ENCODE results near the gene KIF6.
A peak's percentile ranks its signal among the peaks of the same experiment; 100 is the strongest.

Gene KIF6

DNA sequence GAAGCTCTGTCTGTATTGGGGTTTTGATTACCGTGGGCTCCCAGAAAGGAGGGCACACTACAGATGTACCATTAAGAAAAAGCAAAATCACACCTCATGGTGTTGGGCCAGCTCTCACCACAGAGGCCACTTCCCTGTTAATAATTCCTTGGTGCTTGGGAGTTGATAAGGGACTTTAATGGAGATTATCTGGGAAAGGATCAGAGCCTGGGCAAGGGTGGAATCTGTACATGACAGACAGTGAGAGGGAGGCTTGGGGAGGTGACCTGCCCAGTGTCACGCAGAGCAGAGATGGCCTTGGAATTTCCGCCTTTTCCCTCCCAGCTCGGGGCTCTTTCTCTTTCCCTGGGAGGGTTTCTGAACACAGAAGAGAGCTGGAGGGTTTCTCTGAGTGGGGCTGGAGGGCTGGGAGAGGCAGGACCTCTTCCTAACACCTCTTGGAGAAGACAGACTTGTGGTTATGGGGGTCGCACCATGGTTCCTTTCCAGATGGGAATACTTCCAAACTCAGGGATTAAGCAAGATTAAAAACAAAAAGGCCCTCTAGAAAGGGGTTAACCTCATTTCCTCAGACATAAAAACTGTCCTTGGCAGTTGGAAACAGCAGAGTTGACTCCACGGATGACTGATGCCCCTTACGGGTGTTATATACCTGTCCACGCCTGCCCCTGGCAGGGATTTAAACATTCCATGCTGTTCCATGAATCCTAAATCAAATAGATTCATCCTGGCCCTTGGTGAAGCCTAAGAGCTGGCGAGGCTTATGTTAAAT is 385.9 kb downstream of the KIF6 start:
- no peak for DNase-seq

DNA sequence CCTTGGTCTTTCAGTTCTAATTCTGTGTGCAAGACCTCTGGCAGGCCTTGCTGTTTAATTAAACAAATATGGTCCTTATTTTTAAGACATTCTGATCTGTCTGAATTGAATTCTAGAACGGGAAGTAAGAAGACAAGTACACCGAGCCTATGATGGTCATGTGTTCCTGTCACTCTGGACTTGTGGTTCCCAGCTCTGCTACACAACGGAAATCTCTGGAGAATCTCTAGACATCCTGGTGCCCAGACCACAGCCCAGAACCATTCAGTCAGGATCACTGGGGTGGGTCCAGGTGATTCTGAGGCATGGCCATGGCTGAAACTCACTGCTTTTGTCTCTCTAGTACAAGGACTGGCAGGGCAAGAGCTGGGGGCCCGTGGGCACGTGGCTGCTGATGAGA is 386.8 kb downstream of the KIF6 start:
- DNase-seq = no peak

GRCh38 chr6:39335780-39336545 is 389.2 kb downstream of the KIF6 start:
- no peak for DNase-seq

DNA sequence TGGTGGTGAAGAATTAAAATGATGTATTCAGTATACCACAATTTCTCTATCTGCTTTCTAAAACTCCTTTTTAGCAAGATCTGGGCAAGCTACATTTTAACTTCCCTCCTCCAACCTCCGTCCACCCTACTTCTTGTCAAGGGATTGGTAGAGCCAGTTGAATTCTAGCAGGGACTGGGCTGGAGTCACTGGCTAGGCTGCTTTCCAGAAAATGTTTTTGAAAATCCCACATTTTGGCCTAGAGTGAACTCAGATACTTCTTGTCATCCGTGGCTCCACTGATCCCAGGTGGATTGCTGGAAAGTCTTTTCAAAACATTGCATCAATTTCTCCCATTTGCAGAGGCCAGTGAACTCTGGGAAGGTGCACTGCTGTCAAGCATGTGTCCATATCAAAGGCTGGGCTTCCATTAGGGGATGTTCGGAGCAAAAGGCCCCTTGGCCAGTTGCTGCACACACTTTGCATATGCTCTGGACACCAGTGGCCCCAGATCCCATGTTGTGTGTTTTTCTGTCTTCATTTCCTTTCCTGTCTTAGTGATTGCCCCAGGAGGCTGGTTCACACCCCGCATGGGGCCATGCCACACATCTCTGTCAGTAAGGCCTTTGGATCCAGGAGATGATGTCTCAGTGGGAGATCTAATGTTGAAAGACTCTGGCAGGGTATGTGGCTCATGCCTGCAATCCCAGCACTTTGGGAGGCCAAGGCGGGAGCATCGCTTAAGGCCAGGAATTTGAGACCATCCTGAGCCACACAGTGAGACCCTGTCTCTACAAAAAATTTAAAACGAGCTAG is 391.4 kb downstream of the KIF6 start:
- DNase-seq = no peak

DNA sequence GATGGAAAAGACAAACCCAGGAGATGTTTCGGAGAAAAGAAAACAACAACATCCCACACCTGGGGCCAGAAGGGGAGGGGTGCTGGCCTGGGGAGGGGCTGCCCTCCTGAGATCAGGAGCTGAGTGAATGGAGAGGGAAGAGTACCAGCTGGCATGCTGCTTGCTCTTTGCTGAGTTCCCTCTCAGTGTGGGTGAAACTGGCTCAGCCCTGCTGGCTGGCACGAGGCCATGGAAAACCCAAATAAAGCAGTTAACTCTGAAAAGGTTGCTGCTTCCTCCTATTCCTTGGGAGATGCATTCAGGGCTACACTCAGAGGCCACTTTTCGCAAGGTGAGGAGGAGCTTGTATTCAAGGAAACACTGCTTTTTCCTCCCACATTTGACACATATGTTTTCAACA is 394.7 kb downstream of the KIF6 start:
- no peak for DNase-seq

- DNase-seq = no peak
These were observed 395.2 kb downstream of the KIF6 start for GRCh38 chr6:39330057-39330456.

- no peak for DNase-seq
These were observed 397.1 kb downstream of the KIF6 start for GRCh38 chr6:39328066-39328465.

DNA sequence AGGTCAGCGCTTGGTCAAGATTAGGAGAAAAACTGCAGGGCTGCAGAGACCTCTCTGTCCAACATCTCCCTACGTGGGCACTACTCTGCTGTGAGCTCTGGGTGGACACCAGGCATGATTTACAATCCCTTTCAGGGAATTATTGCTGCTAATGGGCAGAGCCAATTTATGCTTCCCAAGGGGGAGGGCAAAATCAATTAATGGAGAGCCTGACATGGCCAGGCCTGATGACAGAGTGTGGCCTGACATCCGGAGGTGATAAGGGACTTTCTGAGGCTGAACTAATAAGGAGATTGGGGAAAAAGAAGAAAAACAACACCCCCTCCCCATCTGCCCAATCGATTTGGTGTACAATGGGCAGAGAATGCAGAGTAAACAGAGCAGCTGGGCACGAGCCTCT is 397.7 kb downstream of the KIF6 start:
- DNase-seq = no peak

DNA sequence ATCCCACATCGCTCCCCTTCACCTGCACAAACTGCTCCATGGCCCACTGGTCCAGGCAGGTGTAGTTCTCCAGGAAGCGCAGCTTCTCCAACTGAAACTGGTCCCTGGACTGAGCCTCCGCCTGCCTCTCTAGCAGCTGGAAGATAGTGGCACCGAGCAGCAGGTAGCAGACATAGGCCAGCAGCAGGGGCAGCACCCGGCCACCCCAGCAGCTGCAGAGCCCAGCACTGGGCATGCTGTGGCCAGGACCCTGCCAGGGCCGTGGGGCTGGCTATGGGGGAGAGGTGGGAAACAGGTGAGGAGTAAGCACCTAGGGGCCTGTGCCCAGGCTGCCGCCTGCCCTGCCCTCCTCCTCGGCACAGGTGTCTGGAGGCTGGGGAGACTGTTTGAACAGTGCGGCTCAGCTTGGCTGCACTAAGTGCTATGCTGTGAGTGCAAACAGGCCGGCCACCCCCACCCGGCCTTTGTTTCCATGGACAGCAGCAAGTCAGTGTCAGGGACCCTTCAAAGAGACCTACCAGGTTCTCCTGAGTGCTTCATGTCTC is 402.8 kb downstream of the KIF6 start, which contains the start of gene KCNK16:
KCNK16 (minus strand) TSS at position 397 of the 545 bp plus-strand sequence; CDS start at position 235, 162 bp downstream.
- DNase-seq = no peak

DNA sequence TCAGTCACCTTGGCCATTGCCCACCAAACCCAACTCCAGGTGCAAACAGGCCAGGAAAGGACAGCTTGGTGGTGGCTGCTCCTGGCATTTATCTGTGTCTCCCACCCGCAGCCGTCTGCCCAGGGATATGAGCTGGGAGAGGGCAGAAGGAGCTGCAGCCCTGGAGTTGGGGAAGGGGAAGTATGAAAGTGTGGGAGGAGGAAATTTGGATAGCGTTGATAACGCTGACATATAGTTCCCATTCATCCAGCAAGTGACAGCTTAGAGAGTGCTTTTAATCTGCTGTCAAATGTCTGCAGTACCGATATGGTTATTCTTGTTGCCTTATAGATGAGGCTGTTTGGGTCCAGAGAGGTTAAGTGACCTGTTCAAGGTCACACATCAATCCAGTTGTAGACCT is 403.4 kb downstream of the KIF6 start:
- no peak for DNase-seq

GRCh38 chr6:39320363-39320984 is 404.7 kb downstream of the KIF6 start:
- DNase-seq = no peak

GRCh38 chr6:39319621-39320362 is 405.4 kb downstream of the KIF6 start:
- DNase-seq = no peak

DNA sequence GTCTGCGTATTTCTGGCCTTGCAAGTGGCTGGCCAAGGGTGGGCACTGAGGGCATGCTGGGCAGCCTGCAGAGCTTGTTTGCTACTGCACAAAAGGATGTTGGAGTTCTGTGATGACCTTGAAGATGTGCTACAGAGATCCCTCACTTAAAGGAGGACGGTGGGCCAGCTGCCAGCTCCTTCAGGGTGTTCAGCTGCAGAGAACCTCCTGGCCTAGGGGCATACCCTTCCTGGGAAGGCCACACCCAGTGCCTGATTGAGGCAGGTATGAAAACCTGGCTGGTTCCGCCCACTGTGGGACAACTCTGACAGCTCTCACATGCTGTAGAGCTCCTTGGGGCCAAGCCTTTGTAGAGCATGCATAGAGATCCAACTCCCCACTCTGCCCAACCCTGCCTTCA is 408.0 kb downstream of the KIF6 start:
- DNase-seq = no peak

DNA sequence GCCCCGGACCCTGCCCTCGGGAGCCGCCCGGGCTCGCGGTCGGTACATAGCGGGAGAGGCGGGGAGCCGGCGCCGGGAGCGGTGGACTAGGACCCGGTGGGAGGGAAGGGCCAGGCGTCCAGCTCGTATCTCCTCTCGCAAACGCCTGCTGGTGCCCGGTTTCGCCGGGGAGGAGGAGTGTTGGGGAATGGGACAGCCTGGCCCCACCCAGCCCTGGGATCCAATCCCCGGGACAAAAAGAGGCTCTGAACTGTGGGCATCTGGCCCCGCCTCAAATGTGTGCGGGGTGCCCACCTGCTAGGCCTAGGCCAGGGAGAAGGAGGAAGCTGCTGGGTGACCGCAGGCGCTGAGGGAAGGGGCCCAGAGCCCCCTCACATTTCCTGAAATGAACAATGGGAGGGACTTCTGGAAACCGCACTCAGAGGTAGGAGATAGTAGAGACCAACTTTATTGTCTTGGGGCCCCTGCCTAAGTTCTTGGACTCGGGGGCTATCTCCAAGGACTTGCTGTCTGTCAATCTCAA is 410.9 kb downstream of the KIF6 start, which contains the start of gene KCNK17:
KCNK17 (minus strand) TSS at position 147 of the 523 bp plus-strand sequence; CDS start at position 48, 99 bp downstream.
- DNase-seq = no peak

DNA sequence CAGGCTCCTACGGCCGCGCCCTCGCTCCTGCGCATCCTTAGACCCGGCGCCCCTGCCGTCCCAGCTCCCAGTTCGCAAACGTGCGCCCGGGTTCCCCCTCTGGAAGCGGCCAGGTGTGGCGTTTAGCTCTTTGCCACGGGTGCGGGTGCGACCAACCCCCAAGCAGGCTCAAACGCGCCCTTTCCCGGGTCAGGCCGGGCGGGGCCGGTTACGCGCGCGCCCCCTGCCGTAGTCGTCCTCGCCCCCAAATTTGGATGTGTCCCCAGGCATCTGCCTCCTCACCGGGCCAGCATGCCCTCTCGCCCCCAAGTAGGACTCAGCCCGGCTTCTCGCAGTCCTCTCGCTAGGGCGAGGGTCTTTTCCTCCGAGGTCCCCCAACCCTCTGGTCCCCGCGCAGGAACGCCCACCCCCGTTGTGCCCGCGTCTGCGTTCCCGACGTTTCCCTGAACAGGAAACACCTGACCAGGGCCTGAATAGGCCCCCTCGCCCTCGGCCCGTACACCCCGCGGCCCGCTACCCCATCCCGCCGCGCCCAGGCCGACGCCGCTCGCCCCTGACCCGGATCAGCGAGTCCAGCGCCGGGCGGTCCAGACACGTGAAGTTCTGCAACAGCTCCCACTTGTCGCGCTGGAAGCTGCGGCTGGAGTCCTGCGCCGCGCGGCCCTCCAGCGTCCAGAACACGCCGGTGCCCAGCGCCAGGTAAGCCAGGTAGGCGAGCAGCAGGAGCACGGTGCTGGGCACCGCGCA is 411.5 kb downstream of the KIF6 start:
- DNase-seq = no peak

DNA sequence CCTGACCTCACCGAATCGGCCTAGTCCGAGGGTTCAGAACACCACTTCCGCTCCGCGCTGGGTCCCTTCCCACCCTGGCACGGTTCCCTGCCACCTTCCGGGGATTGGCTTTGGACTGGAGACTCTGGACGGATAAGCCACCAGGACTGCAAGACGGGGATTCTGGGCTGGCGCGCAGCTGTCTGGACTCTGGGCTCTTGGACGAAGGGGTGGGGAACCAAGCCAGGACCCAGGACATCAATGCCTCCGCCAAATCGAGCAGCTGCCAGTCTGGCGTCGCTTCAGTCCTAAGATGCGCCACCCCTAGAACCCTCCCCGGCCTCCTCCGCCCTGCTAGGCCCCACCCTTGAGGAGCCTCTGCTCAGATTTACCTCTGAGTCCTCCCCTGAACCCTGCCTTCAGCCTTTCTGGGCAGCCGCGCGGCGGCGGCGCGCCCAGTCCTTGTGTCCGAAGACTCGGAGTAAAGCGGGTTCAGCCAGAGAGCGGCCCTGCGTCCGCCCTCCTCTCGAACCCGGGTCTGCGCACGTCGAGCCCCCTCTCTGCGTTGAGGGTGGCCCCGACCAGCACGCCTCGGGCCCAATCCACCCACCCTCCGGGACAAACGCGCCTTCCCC is 412.2 kb downstream of the KIF6 start:
- DNase-seq = no peak

GRCh38 chr6:39310542-39310941 is 414.7 kb downstream of the KIF6 start:
- DNase-seq = no peak

DNA sequence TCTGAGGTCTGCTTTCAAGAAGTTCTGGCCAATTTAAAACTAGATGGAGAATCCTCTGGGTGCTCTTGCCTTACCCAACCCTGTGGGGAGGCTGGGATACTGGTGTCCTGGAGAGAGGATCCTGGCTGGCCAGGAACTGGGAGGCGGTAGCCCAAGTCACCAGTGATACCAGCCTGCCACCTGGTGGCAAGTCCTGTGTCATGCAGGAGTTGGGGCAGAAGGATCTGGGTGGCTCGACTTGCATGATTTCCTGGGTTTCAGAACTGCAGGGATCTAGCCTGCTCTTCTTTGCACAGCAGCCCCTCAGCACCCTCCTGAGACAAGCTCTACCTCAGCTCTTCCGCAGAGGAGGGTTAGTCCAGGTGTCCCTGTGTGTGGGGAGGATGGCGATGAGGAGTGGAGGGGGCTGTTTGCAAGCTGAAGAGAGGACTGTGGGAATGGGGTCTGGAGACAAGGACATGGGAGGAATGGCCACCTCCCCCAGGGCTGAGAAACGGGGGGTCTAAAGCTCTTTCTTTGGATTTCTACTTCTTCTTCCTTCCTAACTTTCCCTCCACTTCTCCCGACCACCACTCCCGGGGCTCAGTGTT is 415.2 kb downstream of the KIF6 start:
- peak; percentile 29 to 46 for DNase-seq

DNA sequence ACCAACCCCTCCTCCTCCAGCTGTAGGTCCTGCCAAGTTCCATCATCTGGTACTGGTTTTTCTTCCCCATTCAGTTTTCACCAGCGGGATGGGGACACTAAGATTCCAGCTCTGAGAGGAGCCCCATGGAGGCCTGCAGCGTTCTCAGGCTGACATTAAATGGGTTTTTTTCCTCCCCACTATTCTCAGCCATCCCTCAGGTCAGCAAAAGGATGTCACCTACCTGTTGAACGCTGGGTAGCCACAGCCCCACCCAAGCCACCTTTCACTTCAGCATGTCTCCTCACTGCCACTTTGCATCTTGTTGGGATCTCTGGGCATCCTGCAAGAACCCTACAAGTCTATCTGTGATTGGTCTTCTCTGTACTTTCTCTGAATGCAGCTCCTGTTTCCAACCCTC is 417.7 kb downstream of the KIF6 start:
- DNase-seq = no peak

- no peak for DNase-seq
These were observed 420.3 kb downstream of the KIF6 start for GRCh38 chr6:39304951-39305350.

Data from NCI-H1930 (cell line).